ENCODE data around the gene PLSCR3.

GRCh38 chr17:7389924-7390910 lies 4.1 kb downstream of the PLSCR3 start:
- TF ChIP-seq CTCF (conservative IDR thresholded peaks at IDR 0.05), result no peak
- TF ChIP-seq ZFX (IDR thresholded peaks at IDR 0.05), result no peak
